ENCODE data around the gene CDC42BPA.
"Not testable (repeated sequence)": the region's sequence is repeated elsewhere in the genome, so short reads cannot be mapped to it uniquely, and the experiment has no call there.

CDC42BPA gene

GRCh38 chr1:227342075-227342829 is 24.0 kb upstream of the CDC42BPA start (continued):
- no peak for TF ChIP-seq CREB5 (CRISPR knock-in tag; IDR thresholded peaks at IDR 0.05; ENCODE audit: low read depth)
- no peak for TF ChIP-seq ARNTL (CRISPR knock-in tag; IDR thresholded peaks at IDR 0.05; ENCODE audit: borderline replicate concordance, low read depth)

- not testable (repeated sequence) for ATAC-seq
Observed at GRCh38 chr1:227336136-227336535, 17.8 kb upstream of the CDC42BPA start.

- ATAC-seq, result no peak
Observed at GRCh38 chr1:227335242-227336020, 17.1 kb upstream of the CDC42BPA start.

DNA sequence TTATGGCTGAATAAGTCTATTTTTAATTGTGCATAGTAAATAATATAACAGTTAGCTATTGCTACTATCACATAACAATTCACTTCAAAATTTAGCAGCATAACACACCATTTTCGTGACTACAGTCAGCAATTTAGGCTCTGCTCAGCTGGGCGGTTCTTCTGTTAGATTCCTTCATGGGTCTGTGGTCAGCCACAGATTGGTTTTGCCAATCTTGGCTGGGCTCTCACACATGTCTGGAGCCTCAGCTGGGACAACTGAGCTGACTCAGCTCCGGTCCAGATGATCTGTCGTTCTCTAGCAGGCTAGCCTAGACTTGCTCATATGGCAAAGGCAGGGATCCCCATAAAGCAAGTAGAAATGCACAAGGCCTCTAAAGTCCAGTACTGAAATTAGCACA is 15.1 kb upstream of the CDC42BPA start:
- no peak for ATAC-seq
- TF ChIP-seq TOX (CRISPR knock-in tag; IDR thresholded peaks at IDR 0.05; ENCODE audit: borderline replicate concordance) (no peak), GLIS3 (CRISPR knock-in tag; IDR thresholded peaks at IDR 0.05) (no peak)

More at GRCh38 chr1:227335242-227336020, 17.1 kb upstream of the CDC42BPA start:
- TF ChIP-seq ZNF8 (CRISPR knock-in tag; IDR thresholded peaks at IDR 0.05), result no peak
- TF ChIP-seq BACH2 (CRISPR knock-in tag; IDR thresholded peaks at IDR 0.05; ENCODE audit: borderline replicate concordance), result no peak
- no peak for TF ChIP-seq ZFP30 (CRISPR knock-in tag; IDR thresholded peaks at IDR 0.05)
- TF ChIP-seq CSRNP3 (CRISPR knock-in tag; IDR thresholded peaks at IDR 0.05), result no peak
- TF ChIP-seq ZNF70 (CRISPR knock-in tag; IDR thresholded peaks at IDR 0.05), result no peak
- no peak for TF ChIP-seq OSR1 (CRISPR knock-in tag; IDR thresholded peaks at IDR 0.05)
- TF ChIP-seq ZNF565 (CRISPR knock-in tag; conservative IDR thresholded peaks at IDR 0.05; ENCODE audit: low read depth), result no peak
- TF ChIP-seq ZFP3 (CRISPR knock-in tag; IDR thresholded peaks at IDR 0.05), result no peak
- TF ChIP-seq ZC3H10 (CRISPR knock-in tag; IDR thresholded peaks at IDR 0.05), result no peak

GRCh38 chr1:227330279-227331076 is 12.2 kb upstream of the CDC42BPA start:
- ATAC-seq, result no peak
- TF ChIP-seq SNAI2 (CRISPR knock-in tag; IDR thresholded peaks at IDR 0.05) (no peak), CSDC2 (CRISPR knock-in tag; IDR thresholded peaks at IDR 0.05) (no peak), TOX (CRISPR knock-in tag; IDR thresholded peaks at IDR 0.05; ENCODE audit: borderline replicate concordance) (no peak), ARNTL (CRISPR knock-in tag; IDR thresholded peaks at IDR 0.05; ENCODE audit: borderline replicate concordance, low read depth) (no peak), CSRNP3 (CRISPR knock-in tag; IDR thresholded peaks at IDR 0.05) (no peak), ZNF70 (CRISPR knock-in tag; IDR thresholded peaks at IDR 0.05) (no peak), PPARA (CRISPR knock-in tag; IDR thresholded peaks at IDR 0.05; ENCODE audit: borderline replicate concordance) (no peak), ESRRG (CRISPR knock-in tag; IDR thresholded peaks at IDR 0.05) (no peak), BACH2 (CRISPR knock-in tag; IDR thresholded peaks at IDR 0.05; ENCODE audit: borderline replicate concordance) (no peak)
- TF ChIP-seq, protein P1, sequence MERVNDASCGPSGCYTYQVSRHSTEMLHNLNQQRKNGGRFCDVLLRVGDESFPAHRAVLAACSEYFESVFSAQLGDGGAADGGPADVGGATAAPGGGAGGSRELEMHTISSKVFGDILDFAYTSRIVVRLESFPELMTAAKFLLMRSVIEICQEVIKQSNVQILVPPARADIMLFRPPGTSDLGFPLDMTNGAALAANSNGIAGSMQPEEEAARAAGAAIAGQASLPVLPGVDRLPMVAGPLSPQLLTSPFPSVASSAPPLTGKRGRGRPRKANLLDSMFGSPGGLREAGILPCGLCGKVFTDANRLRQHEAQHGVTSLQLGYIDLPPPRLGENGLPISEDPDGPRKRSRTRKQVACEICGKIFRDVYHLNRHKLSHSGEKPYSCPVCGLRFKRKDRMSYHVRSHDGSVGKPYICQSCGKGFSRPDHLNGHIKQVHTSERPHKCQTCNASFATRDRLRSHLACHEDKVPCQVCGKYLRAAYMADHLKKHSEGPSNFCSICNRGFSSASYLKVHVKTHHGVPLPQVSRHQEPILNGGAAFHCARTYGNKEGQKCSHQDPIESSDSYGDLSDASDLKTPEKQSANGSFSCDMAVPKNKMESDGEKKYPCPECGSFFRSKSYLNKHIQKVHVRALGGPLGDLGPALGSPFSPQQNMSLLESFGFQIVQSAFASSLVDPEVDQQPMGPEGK (CRISPR knock-in tag; IDR thresholded peaks at IDR 0.05; ENCODE audit: borderline replicate concordance), result no peak
